ENCODE measurements around the gene COL5A1.

GRCh38 chr9:134881313-134881670 is 239.7 kb downstream of the COL5A1 start:
- TF ChIP-seq CTCF (optimal IDR thresholded peaks at IDR 0.05 in 1 of 3, IDR thresholded peaks at IDR 0.05 in 1 of 3, conservative IDR thresholded peaks at IDR 0.05 in 1 of 3; ENCODE audit: extremely low read depth in 1 of 3, insufficient read depth in 2 of 3, low read length in 3 of 3) (no peak), EZH2 (IDR thresholded peaks at IDR 0.05; ENCODE audit: low read length) (no peak)
